GM19455 (cell line): ENCODE data around the gene PLD2.
"Not testable (repeated sequence)": the region's sequence is repeated elsewhere in the genome, so short reads cannot be mapped to it uniquely, and the experiment has no call there.

Experiments used
- ATAC-seq: cut with Tn5 transposase; IDR thresholded peaks from one replicate; pipeline ENCODE4 v1.9.1; 2021; ENCODE audit not compliant: unreplicated experiment

PLD2 gene

DNA sequence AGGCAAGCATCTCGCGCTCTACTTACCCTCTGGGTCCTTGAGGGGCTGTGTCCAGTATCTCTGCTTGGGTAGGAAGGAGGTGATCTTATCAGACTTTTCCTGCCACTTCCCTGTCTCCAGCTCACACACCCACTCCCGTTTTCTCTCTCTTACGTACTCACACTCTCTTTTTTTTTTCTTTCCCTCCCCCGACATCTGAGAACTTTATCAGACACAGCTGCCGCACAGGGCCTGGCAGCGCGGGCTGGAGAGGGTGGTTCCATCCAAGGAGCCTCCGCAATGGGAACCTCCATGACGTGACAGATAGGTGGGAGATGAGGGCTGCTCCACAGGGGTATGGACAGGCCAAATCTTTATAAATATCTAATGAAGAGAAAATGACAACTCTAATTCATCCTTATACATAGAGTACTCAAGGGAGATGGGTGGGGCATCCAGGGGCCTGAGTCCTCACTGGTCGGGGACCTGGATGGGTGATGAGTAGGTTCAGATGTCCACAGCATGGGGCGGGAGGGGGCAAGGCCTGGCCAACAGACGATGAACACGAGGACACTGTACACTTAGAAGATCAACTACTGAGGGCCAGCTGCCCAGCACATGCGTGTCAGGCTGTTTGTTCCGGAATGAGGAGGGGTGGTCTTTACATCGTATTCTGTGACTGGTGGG is 49.5 kb downstream of the PLD2 start:
- ATAC-seq: no peak

DNA sequence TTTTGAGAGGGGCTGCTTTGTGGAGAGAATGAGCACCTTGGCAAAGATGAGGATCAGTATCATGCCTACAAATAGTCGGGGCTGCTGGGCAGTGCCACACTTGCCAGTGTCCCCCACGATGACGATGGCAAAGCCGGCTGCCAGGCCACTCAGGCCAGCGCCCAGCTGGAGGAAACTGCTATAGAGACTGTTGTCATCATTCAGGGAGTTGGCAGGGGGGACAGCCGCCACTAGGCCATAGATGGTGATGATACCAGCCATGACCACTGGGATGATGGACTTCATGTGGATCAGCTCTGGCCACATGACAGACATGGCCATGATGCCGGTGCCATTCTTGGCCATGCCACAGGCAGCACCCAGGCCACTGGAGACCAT is 50.0 kb downstream of the PLD2 start:
- no peak for ATAC-seq

DNA sequence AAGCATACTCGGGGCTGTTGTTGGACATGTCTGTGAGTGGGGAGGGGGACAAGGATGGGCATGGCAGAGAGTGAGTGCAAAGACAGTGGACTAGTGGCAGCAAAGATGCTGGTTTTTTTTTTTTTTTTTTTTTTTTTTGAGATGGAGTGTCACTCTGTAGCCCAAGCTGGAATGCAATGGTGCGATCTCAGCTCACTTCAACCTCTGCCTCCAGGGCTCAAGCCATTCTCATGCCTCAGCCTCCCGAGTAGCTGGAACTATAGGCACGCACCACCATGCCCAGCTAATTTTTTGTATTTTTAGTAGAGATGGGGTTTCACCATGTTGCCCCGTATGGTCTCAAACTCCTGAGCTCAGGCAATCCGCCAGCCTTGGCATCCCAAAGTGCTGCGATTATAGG is 50.4 kb downstream of the PLD2 start:
- ATAC-seq: not testable (repeated sequence)

DNA sequence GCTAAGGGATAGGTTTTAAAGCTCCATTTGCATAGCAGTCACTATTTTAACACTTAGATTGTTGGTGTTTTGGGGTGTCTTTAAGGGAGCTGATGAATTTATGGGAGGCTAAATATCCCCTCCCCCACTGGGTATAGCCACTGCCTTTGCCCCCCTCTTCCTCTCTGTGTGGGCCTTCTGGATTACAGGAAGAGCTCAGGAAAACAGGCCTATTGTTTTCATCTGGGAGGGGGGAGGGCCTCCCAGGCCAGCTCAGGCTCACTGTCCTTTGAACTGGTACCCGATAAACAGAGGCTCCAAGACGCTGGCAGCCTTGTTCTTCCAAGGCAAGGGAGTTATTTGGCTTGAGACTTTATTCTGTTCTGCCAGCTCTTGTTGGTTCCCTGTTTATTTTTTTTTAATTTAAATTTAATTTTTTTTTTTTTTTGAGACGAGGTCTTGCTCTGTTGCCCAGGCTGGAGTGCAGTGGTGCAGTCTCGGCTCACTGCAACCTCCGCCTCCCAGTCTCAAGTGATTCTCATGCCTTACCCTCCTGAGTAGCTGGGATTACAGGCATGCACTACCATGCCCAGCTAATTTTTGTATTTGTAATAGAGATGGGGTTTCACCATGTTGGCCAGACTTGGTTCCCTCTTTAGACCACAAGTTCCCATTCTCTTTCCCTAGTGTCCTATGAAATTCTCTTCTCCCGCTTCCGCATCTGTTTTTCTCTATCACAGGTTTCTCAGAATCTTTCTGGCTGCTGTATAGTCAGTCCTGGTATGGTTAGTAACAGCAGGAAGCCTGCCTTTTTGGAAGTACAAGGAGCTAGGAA is 51.3 kb downstream of the PLD2 start:
- no peak for ATAC-seq

DNA sequence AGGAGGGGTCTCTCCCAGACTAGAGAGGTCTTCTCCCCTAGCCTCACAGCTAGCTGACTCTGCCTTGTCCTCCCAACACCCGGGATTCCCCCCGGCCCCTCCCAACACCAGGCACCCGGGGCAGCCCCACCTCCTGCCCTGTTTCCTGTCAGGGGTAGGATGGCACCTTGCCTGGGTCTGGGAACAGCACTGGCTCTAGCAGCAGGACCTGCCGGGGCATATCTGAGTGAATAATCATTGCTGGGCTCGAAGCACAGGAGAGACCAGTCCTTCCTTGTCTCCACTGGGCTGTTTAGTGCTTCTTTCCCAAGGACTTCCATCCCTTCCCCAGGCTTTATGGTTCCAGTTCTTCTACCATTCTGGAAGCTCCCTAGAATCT is 51.9 kb downstream of the PLD2 start:
- no peak for ATAC-seq

DNA sequence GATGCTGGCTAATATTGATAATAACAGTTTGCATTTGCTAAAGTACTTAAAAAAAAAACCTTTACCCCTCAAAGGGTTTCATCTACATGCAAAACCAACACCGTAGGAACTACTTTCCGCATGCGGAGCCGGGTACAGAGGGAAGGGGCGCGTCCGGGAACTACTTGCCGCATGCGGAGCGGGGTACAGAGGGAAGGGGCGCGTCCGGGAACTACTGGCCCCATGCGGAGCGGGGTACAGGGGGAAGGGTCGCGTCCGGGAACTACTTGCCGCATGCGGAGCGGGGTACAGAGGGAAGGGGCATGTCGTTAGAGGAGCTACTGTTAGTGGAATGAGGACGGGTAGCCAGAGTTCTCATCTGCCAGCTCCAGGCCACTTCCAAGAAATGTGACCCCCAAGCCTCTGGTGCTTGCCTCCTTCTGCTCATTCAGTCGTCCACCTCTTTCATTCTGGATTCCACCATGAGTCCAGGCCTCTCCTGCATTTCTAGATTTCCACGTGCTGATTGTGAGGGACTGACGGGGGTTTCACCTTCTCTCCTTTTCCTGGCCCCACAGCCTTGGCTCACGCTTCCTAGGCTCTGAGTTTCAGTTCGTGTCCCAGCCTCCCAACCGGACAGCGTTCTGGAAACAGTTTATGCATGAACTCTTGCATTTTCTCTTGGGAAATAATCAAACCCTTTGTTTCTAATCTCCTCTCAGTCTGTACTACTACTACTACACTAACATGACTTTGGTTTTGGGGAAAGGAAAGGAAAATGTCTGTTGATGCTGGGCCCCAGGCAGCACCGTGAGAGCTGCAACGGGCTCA is 53.1 kb downstream of the PLD2 start:
- no peak for ATAC-seq

DNA sequence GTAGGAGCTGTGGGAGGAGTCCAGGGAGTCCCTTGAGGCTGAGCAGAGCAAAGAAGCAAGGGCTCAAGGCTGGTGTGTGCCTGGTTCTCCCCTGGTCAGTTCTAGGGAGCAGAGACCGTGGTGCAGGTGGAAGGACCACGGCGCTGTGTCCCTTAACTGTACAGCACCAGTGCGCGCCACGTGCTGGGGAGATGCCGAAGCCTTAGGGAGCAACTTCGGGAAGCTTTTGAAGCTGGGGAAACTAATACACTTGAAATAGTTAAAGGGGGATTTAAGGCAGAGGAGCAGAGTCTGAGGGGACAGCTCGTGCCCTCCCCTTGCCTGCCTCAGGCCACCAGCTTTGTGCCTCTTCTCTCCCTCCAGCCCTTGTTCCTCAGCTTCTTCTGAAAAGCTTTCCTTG is 53.7 kb downstream of the PLD2 start:
- ATAC-seq: no peak

DNA sequence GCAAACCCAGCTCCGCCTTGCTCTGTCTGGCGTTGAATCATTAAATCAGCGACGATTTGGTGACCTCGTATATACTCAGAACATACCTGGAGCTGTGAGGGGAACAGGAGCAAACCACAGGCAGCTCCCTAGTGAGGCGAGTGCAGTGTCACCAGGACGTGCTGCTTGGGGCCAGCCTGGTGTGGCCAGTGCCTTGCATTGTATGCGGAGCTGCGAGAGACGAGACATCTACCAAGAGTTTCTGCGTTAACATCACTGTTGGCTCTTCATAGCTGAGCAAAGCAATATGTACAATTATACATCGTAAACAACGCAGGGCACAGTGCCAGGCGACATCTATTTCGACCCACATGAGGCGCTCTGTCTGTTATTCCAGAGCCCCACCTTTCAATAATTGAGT is 54.1 kb downstream of the PLD2 start:
- ATAC-seq: no peak

DNA sequence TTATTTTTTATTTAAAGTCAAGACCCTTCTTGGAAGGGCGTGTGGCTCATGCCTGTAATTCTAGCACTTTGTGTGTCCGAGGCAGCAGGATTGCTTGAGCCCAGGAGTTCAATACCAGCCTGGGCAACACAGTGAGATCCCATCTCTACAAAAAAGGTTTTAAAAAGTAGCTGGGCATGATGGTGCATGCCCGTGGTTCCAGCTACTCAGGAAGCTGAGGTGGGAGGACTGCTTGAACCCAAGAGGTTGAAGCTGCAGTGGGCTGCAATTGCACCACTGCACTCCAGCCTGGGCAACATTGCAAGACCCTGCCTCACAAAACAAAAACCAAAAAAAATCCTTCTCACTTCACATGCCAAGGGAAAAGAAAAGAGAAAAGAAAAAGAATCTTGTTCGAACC is 55.8 kb downstream of the PLD2 start:
- no peak for ATAC-seq

DNA sequence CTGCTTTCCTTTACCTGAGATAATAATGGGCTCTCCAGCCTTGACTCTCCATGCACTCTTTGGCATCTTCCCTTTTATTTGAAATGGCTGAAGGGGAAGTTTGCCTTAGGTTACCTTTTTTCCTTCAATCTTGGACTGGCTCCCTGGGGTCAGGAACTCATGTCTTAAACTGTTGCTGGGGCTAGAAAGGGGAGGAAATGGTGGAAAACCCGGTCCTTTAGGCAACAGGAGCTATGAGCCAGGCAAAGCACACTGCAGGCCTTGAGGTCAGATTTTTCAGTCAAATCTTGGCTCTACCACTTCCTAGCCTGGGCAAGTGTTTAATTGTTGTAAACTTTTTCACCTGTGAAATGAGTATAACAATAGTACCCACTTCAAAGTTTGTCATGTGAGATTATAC is 56.4 kb downstream of the PLD2 start:
- ATAC-seq: no peak

DNA sequence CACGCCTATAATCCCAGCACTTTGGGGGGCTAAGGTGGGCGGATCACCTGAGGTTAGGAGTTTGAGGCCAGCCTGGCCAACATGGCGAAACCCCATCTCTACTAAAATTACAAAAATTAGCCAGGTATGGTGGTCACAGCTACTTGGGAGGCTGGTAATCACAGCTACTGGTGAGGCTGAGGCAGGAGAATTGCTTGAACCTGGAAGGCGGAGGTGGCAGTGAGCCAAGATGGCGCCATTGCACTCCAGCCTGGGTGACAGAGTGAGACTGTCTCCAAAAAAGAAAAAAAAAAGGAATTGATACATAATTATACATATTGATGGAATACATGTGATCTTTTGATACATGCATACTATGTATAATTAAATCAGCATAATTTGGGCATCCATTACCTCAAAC is 60.6 kb downstream of the PLD2 start:
- not testable (repeated sequence) for ATAC-seq

DNA sequence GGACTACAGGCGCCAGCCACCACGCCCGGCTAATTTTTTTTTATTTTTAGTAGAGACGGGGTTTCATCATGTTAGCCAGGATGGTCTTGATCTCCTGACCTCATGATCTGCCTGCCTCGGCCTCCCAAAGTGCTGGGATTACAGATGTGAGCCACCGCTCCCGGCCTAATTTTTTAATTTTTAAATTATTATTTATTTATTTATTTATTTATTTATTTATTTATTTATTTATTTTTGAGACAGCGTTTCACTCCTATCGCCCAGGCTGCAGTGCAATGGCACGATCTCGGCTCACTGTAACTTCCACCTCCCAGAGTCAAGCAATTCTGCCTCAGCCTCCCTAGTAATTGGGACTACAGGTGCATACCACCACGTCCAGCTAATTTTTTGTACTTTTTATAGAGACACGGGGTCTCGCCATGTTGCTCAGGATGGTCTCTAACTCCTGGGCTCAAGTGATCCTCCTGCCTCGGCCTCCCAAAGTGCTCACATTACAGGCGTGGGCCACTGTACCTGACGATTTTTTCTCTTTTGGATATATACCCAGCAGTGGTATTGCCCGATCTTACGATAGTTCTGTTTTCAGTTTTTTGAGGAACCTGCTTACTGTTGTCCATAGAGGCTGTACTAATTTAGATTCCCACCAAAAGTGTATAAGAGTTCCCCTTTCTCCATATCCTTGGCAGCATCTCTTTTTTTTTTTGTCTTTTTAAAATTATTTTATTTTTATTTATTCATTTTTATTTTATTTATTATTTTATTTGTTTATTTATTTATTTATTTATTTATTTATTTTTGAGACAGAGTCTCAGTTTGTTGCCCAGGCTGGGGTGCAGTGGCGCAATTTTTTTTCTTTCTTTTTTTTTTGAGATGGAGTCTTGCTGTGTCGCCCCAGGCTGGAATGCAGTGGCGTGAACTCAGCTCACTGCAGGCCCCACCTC is 62.4 kb downstream of the PLD2 start:
- not testable (repeated sequence) for ATAC-seq

DNA sequence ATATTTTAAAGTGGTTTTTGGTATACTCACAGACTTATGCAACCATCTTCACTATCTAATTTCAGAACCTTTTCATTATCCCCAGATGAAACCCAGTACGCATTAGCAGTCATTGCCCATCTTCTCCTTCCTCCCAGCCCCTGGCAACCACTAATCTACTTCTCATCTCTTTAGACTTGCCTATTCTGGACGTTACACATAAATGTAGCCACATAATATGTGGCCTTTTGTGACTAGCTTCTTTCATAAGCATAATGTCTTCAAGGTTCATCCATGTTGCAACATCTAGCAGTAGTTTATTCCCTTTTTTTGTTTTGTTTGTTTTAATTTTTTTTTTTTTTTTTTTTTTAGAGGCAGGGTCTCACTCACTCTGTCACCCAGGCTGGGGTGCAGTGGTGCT is 63.9 kb downstream of the PLD2 start:
- no peak for ATAC-seq

DNA sequence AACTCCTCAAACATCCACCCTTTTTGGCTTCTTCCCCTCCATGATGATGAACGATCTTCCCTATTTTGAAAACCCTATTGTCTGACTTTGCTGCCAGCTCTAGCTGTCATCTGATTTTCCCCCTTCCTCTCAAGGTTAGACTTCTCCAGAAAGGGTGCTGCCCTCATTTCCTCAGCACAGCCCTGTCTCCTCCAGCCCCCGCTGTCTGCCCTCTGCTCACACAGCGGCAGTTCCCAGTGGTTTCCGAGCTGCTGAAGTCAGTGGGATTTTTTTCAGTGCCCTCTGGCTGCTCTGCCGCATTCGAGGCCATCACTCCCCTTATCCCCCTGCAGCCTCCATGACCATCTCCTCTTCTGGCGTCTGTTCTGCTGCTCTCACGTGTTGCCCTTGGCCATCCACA is 65.8 kb downstream of the PLD2 start:
- ATAC-seq: no peak
